Activated CD4-positive, alpha-beta T cell treated with anti-CD3 and anti-CD28 coated beads, Interleukin-2, amount 10 ng/mL, durations not matched to agents 24 days and 14 days (primary cell): Measurements from ENCODE around the gene HIPK4. TPM values are rescaled to one million over a fixed set of nuclear protein-coding genes. Genes with fewer than 3 reads are reported as not detected.
A peak's percentile ranks its signal among the peaks of the same experiment; 100 is the strongest.
"Not testable (repeated sequence)": the region's sequence is repeated elsewhere in the genome, so short reads cannot be mapped to it uniquely, and the experiment has no call there.

Experiments
- DNase-seq: peaks from one replicate; pipeline ENCODE4 v3.0.0; 2022
- H3K27ac Mint-ChIP-seq: one replicate; pipeline ENCODE4 v1.8.0; 2022; ENCODE audit warnings: mild to moderate bottlenecking, mixed read lengths
- H3K27me3 Mint-ChIP-seq: one replicate; pipeline ENCODE4 v1.8.0; 2022; ENCODE audit warnings: mixed read lengths
- H3K36me3 Mint-ChIP-seq: one replicate; pipeline ENCODE4 v1.8.0; 2022; ENCODE audit warnings: low read depth, mild to moderate bottlenecking, mixed read lengths
- H3K4me1 Mint-ChIP-seq: one replicate; pipeline ENCODE4 v1.8.0; 2021; ENCODE audit warnings: mixed read lengths
- H3K4me3 Mint-ChIP-seq: one replicate; pipeline ENCODE4 v1.8.0; 2022; ENCODE audit warnings: mild to moderate bottlenecking, moderate library complexity, mixed read lengths
- H3K9me3 Mint-ChIP-seq: one replicate; pipeline ENCODE4 v1.8.0; 2021; ENCODE audit warnings: mixed read lengths
- intact Hi-C: fragments of 100-400 bp; cut with micrococcal nuclease; formaldehyde crosslinking; loops from one replicate; pipeline ENCODE4 v1.15.1; 2023
- total RNA-seq: library from RNA; stranded (reverse); gene quantifications from 2 replicates; pipeline ENCODE4 v1.2.3, GENCODE V29; 2022

HIPK4 gene
- total RNA-seq, 1 donor from 2014 or later, result not detected

GRCh38 chr19:40411958-40412499 is 22.0 kb upstream of the HIPK4 start:
- peaks cover 17% of the 10 kb centered on the region for H3K4me1 Mint-ChIP-seq
- DNase-seq, result no peak
- H3K36me3 Mint-ChIP-seq, result no peaks in the 10 kb centered on the region
- H3K4me3 Mint-ChIP-seq, result no peak overlapping the region
- H3K9me3 Mint-ChIP-seq, result no peaks in the 10 kb centered on the region
- no peak overlapping the region for H3K27ac Mint-ChIP-seq
- no peaks in the 10 kb centered on the region for H3K27me3 Mint-ChIP-seq
- intact Hi-C loops, result no loop called here

- no peaks in the 10 kb centered on the region for H3K9me3 Mint-ChIP-seq
- H3K27me3 Mint-ChIP-seq, result no peaks in the 10 kb centered on the region
- no peak overlapping the region for H3K4me3 Mint-ChIP-seq
- peaks cover 13% of the 10 kb centered on the region for H3K4me1 Mint-ChIP-seq
- no peak overlapping the region for H3K27ac Mint-ChIP-seq
- no peaks in the 10 kb centered on the region for H3K36me3 Mint-ChIP-seq
- DNase-seq, result no peak
- intact Hi-C loops, result no loop called here
Measured at GRCh38 chr19:40411125-40411842, 21.3 kb upstream of the HIPK4 start.

GRCh38 chr19:40410030-40410389 is 20.0 kb upstream of the HIPK4 start:
- H3K4me3 Mint-ChIP-seq, result no peak overlapping the region
- no peaks in the 10 kb centered on the region for H3K27me3 Mint-ChIP-seq
- H3K4me1 Mint-ChIP-seq, result peaks cover 10% of the 10 kb centered on the region
- intact Hi-C loops, result no loop called here
- H3K27ac Mint-ChIP-seq, result no peak overlapping the region
- no peaks in the 10 kb centered on the region for H3K9me3 Mint-ChIP-seq
- no peak for DNase-seq
- H3K36me3 Mint-ChIP-seq, result no peaks in the 10 kb centered on the region

- H3K36me3 Mint-ChIP-seq, DNase-seq, H3K4me3 Mint-ChIP-seq, intact Hi-C loops, H3K27ac Mint-ChIP-seq, H3K9me3 Mint-ChIP-seq, H3K27me3 Mint-ChIP-seq: not testable (repeated sequence)
- peaks cover 14% of the 10 kb centered on the region for H3K4me1 Mint-ChIP-seq
Measured at GRCh38 chr19:40408598-40408925, 18.6 kb upstream of the HIPK4 start.

GRCh38 chr19:40407714-40408597 is 18.0 kb upstream of the HIPK4 start:
- H3K4me1 Mint-ChIP-seq, result peaks cover 16% of the 10 kb centered on the region
- H3K36me3 Mint-ChIP-seq, result no peaks in the 10 kb centered on the region
- H3K9me3 Mint-ChIP-seq, result no peaks in the 10 kb centered on the region
- intact Hi-C loops, result no loop called here
- no peaks in the 10 kb centered on the region for H3K27me3 Mint-ChIP-seq
- no peak overlapping the region for H3K27ac Mint-ChIP-seq
- no peak for DNase-seq
- H3K4me3 Mint-ChIP-seq, result no peak overlapping the region

- H3K27me3 Mint-ChIP-seq, result peaks cover 3% of the 10 kb centered on the region
- intact Hi-C loops, result no loop called here
- H3K4me3 Mint-ChIP-seq, result peak overlapping the region; percentile 88
- DNase-seq, result peak; percentile 95
- H3K27ac Mint-ChIP-seq, result peak overlapping the region; percentile 80
- H3K36me3 Mint-ChIP-seq, result no peaks in the 10 kb centered on the region
- no peaks in the 10 kb centered on the region for H3K9me3 Mint-ChIP-seq
- H3K4me1 Mint-ChIP-seq, result peaks cover 23% of the 10 kb centered on the region
Measured at GRCh38 chr19:40403262-40403984, 13.4 kb upstream of the HIPK4 start.

GRCh38 chr19:40400559-40400958 is 10.6 kb upstream of the HIPK4 start:
- intact Hi-C loops, result no loop called here
- Mint-ChIP-seq H3K27me3 (peaks cover 3% of the 10 kb centered on the region), H3K27ac (no peak overlapping the region), H3K4me3 (no peak overlapping the region), H3K36me3 (no peaks in the 10 kb centered on the region), H3K9me3 (no peaks in the 10 kb centered on the region), H3K4me1 (peaks cover 16% of the 10 kb centered on the region)
- DNase-seq, result no peak

- intact Hi-C loops, result no loop called here
- Mint-ChIP-seq H3K36me3 (no peaks in the 10 kb centered on the region), H3K27ac (no peak overlapping the region), H3K27me3 (peaks cover 3% of the 10 kb centered on the region), H3K9me3 (no peaks in the 10 kb centered on the region), H3K4me3 (peak overlapping the region; percentile 26), H3K4me1 (peaks cover 11% of the 10 kb centered on the region)
- DNase-seq, result peak; percentile 86
Measured at GRCh38 chr19:40398417-40399131, 8.6 kb upstream of the HIPK4 start.

- peaks cover 6% of the 10 kb centered on the region for H3K4me1 Mint-ChIP-seq
- H3K4me3 Mint-ChIP-seq, result no peak overlapping the region
- intact Hi-C loops, result no loop called here
- H3K9me3 Mint-ChIP-seq, result no peaks in the 10 kb centered on the region
- no peaks in the 10 kb centered on the region for H3K36me3 Mint-ChIP-seq
- DNase-seq, result no peak
- peaks cover 3% of the 10 kb centered on the region for H3K27me3 Mint-ChIP-seq
- H3K27ac Mint-ChIP-seq, result no peak overlapping the region
Measured at GRCh38 chr19:40397568-40397906, 7.6 kb upstream of the HIPK4 start.

GRCh38 chr19:40396886-40397567 is 7.0 kb upstream of the HIPK4 start:
- intact Hi-C loops, result no loop called here
- Mint-ChIP-seq H3K4me1 (peaks cover 6% of the 10 kb centered on the region), H3K27me3 (peaks cover 3% of the 10 kb centered on the region), H3K9me3 (no peaks in the 10 kb centered on the region), H3K36me3 (no peaks in the 10 kb centered on the region), H3K27ac (no peak overlapping the region), H3K4me3 (no peak overlapping the region)
- DNase-seq, result no peak

GRCh38 chr19:40395956-40396355 is 6.0 kb upstream of the HIPK4 start:
- no peaks in the 10 kb centered on the region for H3K9me3 Mint-ChIP-seq

GRCh38 chr19:40394816-40395210 is 4.8 kb upstream of the HIPK4 start:
- Mint-ChIP-seq H3K27me3 (no peaks in the 10 kb centered on the region), H3K4me3 (no peak overlapping the region), H3K36me3 (no peaks in the 10 kb centered on the region), H3K9me3 (no peaks in the 10 kb centered on the region), H3K27ac (no peak overlapping the region), H3K4me1 (peaks cover 6% of the 10 kb centered on the region)
- no peak for DNase-seq
- intact Hi-C loops, result no loop called here

More at GRCh38 chr19:40395956-40396355, 6.0 kb upstream of the HIPK4 start:
- Mint-ChIP-seq H3K27ac (no peak overlapping the region), H3K27me3 (peaks cover 3% of the 10 kb centered on the region), H3K4me3 (no peak overlapping the region), H3K36me3 (no peaks in the 10 kb centered on the region), H3K4me1 (peaks cover 6% of the 10 kb centered on the region)
- intact Hi-C loops, result no loop called here
- DNase-seq, result no peak
